ENCODE measurements around the gene HTRA3.
A peak's percentile ranks its signal among the peaks of the same experiment; 100 is the strongest.

HTRA3 gene

GRCh38 chr4:8224975-8225625, 44.5 kb upstream of the HTRA3 start:
- H3K4me3 ChIP-seq (replicated peaks in 1 of 2; ENCODE audit: low read depth in 2 of 2, low read length in 2 of 2): no peak overlapping the region
- TF ChIP-seq, protein P1, sequence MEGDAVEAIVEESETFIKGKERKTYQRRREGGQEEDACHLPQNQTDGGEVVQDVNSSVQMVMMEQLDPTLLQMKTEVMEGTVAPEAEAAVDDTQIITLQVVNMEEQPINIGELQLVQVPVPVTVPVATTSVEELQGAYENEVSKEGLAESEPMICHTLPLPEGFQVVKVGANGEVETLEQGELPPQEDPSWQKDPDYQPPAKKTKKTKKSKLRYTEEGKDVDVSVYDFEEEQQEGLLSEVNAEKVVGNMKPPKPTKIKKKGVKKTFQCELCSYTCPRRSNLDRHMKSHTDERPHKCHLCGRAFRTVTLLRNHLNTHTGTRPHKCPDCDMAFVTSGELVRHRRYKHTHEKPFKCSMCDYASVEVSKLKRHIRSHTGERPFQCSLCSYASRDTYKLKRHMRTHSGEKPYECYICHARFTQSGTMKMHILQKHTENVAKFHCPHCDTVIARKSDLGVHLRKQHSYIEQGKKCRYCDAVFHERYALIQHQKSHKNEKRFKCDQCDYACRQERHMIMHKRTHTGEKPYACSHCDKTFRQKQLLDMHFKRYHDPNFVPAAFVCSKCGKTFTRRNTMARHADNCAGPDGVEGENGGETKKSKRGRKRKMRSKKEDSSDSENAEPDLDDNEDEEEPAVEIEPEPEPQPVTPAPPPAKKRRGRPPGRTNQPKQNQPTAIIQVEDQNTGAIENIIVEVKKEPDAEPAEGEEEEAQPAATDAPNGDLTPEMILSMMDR (IDR thresholded peaks at IDR 0.05; ENCODE audit: low read depth, low read length): no peak
- no peak for DNase-seq (ENCODE audit: low read depth in 2 of 2)

- no peak for DNase-seq (ENCODE audit: low read depth in 2 of 2)
- H3K4me3 ChIP-seq (replicated peaks in 1 of 2; ENCODE audit: low read depth in 2 of 2, low read length in 2 of 2): no peak overlapping the region
- TF ChIP-seq, protein P1 (IDR thresholded peaks at IDR 0.05; ENCODE audit: low read depth, low read length): no peak
Observed at GRCh38 chr4:8225706-8226443, 43.7 kb upstream of the HTRA3 start.

- H3K4me3 ChIP-seq (replicated peaks in 1 of 2; ENCODE audit: low read depth in 2 of 2, low read length in 2 of 2): no peak overlapping the region
- no peak for DNase-seq (ENCODE audit: low read depth in 2 of 2)
- TF ChIP-seq, protein P1 (IDR thresholded peaks at IDR 0.05; ENCODE audit: low read depth, low read length): no peak
Observed at GRCh38 chr4:8227201-8227770, 42.3 kb upstream of the HTRA3 start.

DNA sequence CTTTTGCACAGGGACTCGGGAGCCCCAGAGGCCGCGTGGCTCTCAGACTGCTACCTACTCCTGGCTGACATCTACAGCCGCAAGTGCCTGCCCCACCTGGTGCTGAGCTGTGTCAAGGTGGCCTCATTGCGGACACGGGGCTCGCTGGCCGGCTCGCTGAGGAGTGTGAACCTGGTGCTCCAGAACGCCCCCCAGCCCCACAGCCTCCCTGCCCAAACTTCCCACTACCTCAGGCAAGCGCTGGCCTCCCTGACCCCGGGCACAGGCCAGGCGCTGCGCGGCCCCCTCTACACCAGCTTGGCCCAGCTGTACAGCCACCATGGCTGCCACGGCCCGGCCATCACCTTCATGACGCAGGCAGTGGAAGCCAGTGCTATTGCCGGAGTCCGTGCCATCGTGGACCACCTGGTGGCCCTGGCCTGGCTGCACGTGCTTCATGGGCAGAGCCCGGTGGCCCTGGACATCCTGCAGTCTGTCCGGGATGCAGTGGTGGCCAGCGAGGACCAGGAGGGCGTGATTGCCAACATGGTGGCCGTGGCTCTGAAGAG, 41.7 kb upstream of the HTRA3 start:
- no peak overlapping the region for H3K4me3 ChIP-seq (replicated peaks in 1 of 2; ENCODE audit: low read depth in 2 of 2, low read length in 2 of 2)
- TF ChIP-seq, protein P1 (IDR thresholded peaks at IDR 0.05; ENCODE audit: low read depth, low read length): no peak
- DNase-seq (ENCODE audit: low read depth in 2 of 2): no peak

DNA sequence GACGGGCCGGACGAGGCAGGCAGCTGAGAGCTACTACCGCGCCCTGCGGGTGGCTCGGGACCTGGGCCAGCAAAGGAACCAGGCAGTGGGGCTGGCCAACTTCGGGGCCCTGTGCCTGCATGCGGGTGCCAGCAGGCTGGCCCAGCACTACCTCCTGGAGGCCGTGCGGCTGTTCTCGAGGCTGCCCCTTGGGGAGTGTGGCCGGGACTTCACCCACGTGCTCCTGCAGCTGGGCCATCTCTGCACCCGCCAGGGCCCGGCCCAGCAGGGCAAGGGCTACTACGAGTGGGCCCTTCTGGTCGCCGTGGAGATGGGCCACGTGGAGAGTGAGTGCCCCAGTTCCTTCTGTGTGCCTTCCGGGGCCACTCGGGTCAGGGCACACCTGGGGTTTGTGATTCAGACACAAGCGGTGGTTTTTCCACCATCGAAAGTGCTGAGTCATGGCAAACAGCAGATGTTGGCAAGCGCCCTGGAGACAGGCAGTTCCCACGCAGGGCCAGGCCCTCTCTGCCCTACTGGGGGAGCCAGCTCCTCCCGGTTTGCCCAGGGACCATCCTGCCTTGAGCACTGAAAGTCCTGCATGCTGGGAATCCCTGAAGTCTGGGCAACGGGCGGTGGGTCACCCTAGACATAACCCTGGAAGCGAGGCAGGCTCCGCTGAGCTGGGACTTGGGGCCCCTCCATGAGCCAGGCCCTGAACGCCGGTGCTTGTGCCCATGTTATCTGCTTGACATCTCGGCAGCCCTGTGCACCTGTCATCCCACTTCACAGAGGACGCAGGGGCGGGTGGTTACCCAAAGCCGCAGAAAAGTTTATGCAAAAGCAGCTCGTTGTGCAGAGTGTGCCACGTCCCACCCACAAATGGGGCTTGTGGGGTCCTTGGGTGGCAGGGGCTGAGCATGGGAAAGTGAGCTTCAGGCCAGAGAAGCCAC, 41.0 kb upstream of the HTRA3 start:
- TF ChIP-seq, protein P1 (IDR thresholded peaks at IDR 0.05; ENCODE audit: low read depth, low read length): no peak
- no peak overlapping the region for H3K4me3 ChIP-seq (replicated peaks in 1 of 2; ENCODE audit: low read depth in 2 of 2, low read length in 2 of 2)
- peak; percentile 85 to 88 for DNase-seq (ENCODE audit: low read depth in 2 of 2)

DNA sequence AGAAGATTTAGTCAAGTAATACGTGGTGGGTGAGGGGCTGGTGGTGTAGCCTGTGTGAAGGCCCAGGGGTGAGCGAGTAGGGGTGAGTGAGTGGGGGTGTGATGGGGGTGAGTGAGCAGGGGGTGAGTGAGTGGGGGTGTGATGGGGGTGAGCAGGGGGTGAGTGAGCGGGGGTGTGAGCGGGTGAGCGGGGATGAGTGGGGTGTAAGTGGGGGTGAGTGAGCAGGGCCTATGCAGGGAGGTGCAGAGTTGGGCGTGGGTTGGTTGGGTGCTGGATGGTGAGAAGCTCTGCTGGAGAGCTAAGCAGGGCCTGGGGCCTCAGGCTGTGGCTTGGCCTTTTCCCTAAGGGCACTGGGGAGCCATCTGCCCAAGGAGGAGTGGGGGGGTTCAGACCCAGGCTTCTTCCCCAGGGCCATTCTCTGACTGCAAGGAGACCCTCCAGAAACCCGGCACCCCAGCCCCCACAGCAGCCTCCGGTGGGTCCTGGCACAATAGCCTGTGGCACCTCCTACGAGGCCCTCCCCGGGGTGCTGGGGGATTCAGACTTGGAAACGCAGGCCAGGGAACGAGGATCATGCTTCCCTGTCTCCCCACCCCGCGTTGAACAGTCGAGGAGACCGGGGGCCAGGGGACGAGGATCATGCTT, 40.1 kb upstream of the HTRA3 start:
- TF ChIP-seq, protein P1 (IDR thresholded peaks at IDR 0.05; ENCODE audit: low read depth, low read length): no peak
- DNase-seq (ENCODE audit: low read depth in 2 of 2): no peak
- H3K4me3 ChIP-seq (replicated peaks in 1 of 2; ENCODE audit: low read depth in 2 of 2, low read length in 2 of 2): no peak overlapping the region
